ACC112 (cell line): ENCODE results near the gene ESF1.
"Not testable (repeated sequence)": the region's sequence is repeated elsewhere in the genome, so short reads cannot be mapped to it uniquely, and the experiment has no call there.

Source experiments
- H2AFZ ChIP-seq: fragments of 200-600 bp; sonication (generic); one replicate; pipeline ENCODE4 v1.6.0; 2017; ENCODE audit warnings: antibody characterized with exemption, low read length; ENCODE audit not compliant: unreplicated experiment
- H3K27ac ChIP-seq: fragments of 200-600 bp; sonication (generic); 2 replicates; pipeline ENCODE4 v1.5.1; 2014; ENCODE audit warnings: low read depth, mild to moderate bottlenecking, antibody characterized with exemption, low read length, moderate library complexity
- H3K27me3 ChIP-seq: fragments of 200-600 bp; sonication (generic); 2 replicates; pipeline ENCODE4 v1.6.1; 2014; ENCODE audit warnings: mild to moderate bottlenecking, antibody characterized with exemption, low read length, moderate library complexity, mixed read lengths; ENCODE audit not compliant: insufficient read depth
- H3K36me3 ChIP-seq: fragments of 200-600 bp; sonication (generic); 2 replicates; pipeline ENCODE4 v1.6.1; 2016; ENCODE audit warnings: mild to moderate bottlenecking, antibody characterized with exemption, low read length, moderate library complexity, mixed read lengths; ENCODE audit not compliant: insufficient read depth
- H3K4me1 ChIP-seq: fragments of 200-600 bp; sonication (generic); one replicate; pipeline ENCODE4 v1.6.1; 2016; ENCODE audit warnings: low read length, mixed read lengths; ENCODE audit not compliant: insufficient read depth, unreplicated experiment, control insufficient read depth
- H3K4me3 ChIP-seq: fragments of 200-600 bp; sonication (generic); 2 replicates; pipeline ENCODE4 v1.5.1; 2014; ENCODE audit warnings: mild to moderate bottlenecking, low read depth, low read length
- H3K79me2 ChIP-seq: fragments of 200-600 bp; sonication (generic); one replicate; pipeline ENCODE4 v1.6.0; 2016; ENCODE audit warnings: low read length; ENCODE audit not compliant: control insufficient read depth, unreplicated experiment, insufficient read depth

ESF1 gene

GRCh38 chr20:13765868-13766416 lies 18.8 kb downstream of the ESF1 start:
- peaks cover 3% of the 10 kb centered on the region for H3K4me1 ChIP-seq
- H3K79me2 ChIP-seq: no peaks in the 10 kb centered on the region
- peaks cover 61% of the 10 kb centered on the region for H3K36me3 ChIP-seq
- H3K27me3 ChIP-seq: no peaks in the 10 kb centered on the region
- H3K27ac ChIP-seq: no peak overlapping the region
- no peak overlapping the region for H3K4me3 ChIP-seq
- no peak overlapping the region for H2AFZ ChIP-seq

- no peak overlapping the region for H3K4me3 ChIP-seq
- H3K27ac ChIP-seq: no peak overlapping the region; the same call in 1 of the 2 replicates
- no peaks in the 10 kb centered on the region for H3K27me3 ChIP-seq
- H3K79me2 ChIP-seq: no peaks in the 10 kb centered on the region
- H2AFZ ChIP-seq: no peak overlapping the region
- no peaks in the 10 kb centered on the region for H3K4me1 ChIP-seq
- H3K36me3 ChIP-seq: peaks cover 54% of the 10 kb centered on the region
Measured at GRCh38 chr20:13765299-13765698, 19.4 kb downstream of the ESF1 start.

GRCh38 chr20:13760451-13760946 lies 24.2 kb downstream of the ESF1 start:
- H3K4me1 ChIP-seq, H3K4me3 ChIP-seq, H3K27ac ChIP-seq, H2AFZ ChIP-seq, H3K27me3 ChIP-seq, H3K79me2 ChIP-seq: not testable (repeated sequence)
- peaks cover 31% of the 10 kb centered on the region for H3K36me3 ChIP-seq

GRCh38 chr20:13758884-13759283 lies 25.8 kb downstream of the ESF1 start:
- H3K27ac ChIP-seq: no peak overlapping the region
- H2AFZ ChIP-seq: no peak overlapping the region
- no peaks in the 10 kb centered on the region for H3K79me2 ChIP-seq
- H3K27me3 ChIP-seq: no peaks in the 10 kb centered on the region
- H3K4me3 ChIP-seq: no peak overlapping the region
- H3K36me3 ChIP-seq: peaks cover 30% of the 10 kb centered on the region
- H3K4me1 ChIP-seq: no peaks in the 10 kb centered on the region

- H3K4me1 ChIP-seq: no peaks in the 10 kb centered on the region
- peaks cover 21% of the 10 kb centered on the region for H3K36me3 ChIP-seq
- no peaks in the 10 kb centered on the region for H3K27me3 ChIP-seq
Measured at GRCh38 chr20:13756551-13756950, 28.2 kb downstream of the ESF1 start.

GRCh38 chr20:13755809-13756208 lies 28.9 kb downstream of the ESF1 start:
- Histone ChIP-seq H3K4me3 (no peak overlapping the region), H3K27ac (no peak overlapping the region), H3K27me3 (no peaks in the 10 kb centered on the region), H2AFZ (no peak overlapping the region), H3K36me3 (peaks cover 21% of the 10 kb centered on the region), H3K4me1 (no peaks in the 10 kb centered on the region), H3K79me2 (no peaks in the 10 kb centered on the region)

More at GRCh38 chr20:13756551-13756950, 28.2 kb downstream of the ESF1 start:
- Histone ChIP-seq H3K79me2 (no peaks in the 10 kb centered on the region), H3K4me3 (no peak overlapping the region), H3K27ac (no peak overlapping the region), H2AFZ (no peak overlapping the region)

GRCh38 chr20:13753436-13754036 lies 31.2 kb downstream of the ESF1 start:
- Histone ChIP-seq H3K27ac (no peak overlapping the region), H2AFZ (no peak overlapping the region), H3K79me2 (no peaks in the 10 kb centered on the region), H3K4me3 (no peak overlapping the region), H3K27me3 (no peaks in the 10 kb centered on the region), H3K36me3 (peaks cover 14% of the 10 kb centered on the region; the same call in 1 of the 2 replicates), H3K4me1 (no peaks in the 10 kb centered on the region)

- no peaks in the 10 kb centered on the region for H3K36me3 ChIP-seq
- no peak overlapping the region for H2AFZ ChIP-seq
- H3K4me3 ChIP-seq: no peak overlapping the region
- H3K4me1 ChIP-seq: no peaks in the 10 kb centered on the region
- no peaks in the 10 kb centered on the region for H3K79me2 ChIP-seq
- H3K27ac ChIP-seq: no peak overlapping the region
- no peaks in the 10 kb centered on the region for H3K27me3 ChIP-seq
Measured at GRCh38 chr20:13749811-13750210, 34.9 kb downstream of the ESF1 start.

- H3K4me1 ChIP-seq: no peaks in the 10 kb centered on the region
- H3K4me3 ChIP-seq: no peak overlapping the region
- no peak overlapping the region for H2AFZ ChIP-seq
- peaks cover 29% of the 10 kb centered on the region for H3K36me3 ChIP-seq
- no peaks in the 10 kb centered on the region for H3K79me2 ChIP-seq
- no peaks in the 10 kb centered on the region for H3K27me3 ChIP-seq
- H3K27ac ChIP-seq: no peak overlapping the region
Measured at GRCh38 chr20:13745784-13746183, 38.9 kb downstream of the ESF1 start.

- no peaks in the 10 kb centered on the region for H3K4me1 ChIP-seq
- H3K27me3 ChIP-seq: no peaks in the 10 kb centered on the region
- no peaks in the 10 kb centered on the region for H3K79me2 ChIP-seq
- no peak overlapping the region for H2AFZ ChIP-seq
- H3K4me3 ChIP-seq: no peak overlapping the region
- no peak overlapping the region for H3K27ac ChIP-seq
- peaks cover 39% of the 10 kb centered on the region for H3K36me3 ChIP-seq
Measured at GRCh38 chr20:13744352-13744751, 40.4 kb downstream of the ESF1 start.

GRCh38 chr20:13741879-13742278 lies 42.8 kb downstream of the ESF1 start:
- no peak overlapping the region for H2AFZ ChIP-seq
- H3K27ac ChIP-seq: no peak overlapping the region
- no peaks in the 10 kb centered on the region for H3K27me3 ChIP-seq
- H3K79me2 ChIP-seq: no peaks in the 10 kb centered on the region
- peaks cover 39% of the 10 kb centered on the region for H3K36me3 ChIP-seq
- no peak overlapping the region for H3K4me3 ChIP-seq
- H3K4me1 ChIP-seq: no peaks in the 10 kb centered on the region
